Parathyroid adenoma (tissue), 2 donors: ENCODE data around the gene TXN.
"Not testable (repeated sequence)": the region's sequence is repeated elsewhere in the genome, so short reads cannot be mapped to it uniquely, and the experiment has no call there.

Source experiments
- H2AFZ ChIP-seq: fragments of 300-600 bp; sonication (generic); one replicate; pipeline ENCODE4 v1.7.0; 2017; ENCODE audit warnings: antibody characterized with exemption, mild to moderate bottlenecking
- H3K27ac ChIP-seq: fragments of 300-600 bp; sonication (generic); one replicate; pipeline ENCODE4 v1.7.0; 2017
- H3K27me3 ChIP-seq: fragments of 300-600 bp; sonication (generic); one replicate; pipeline ENCODE4 v1.7.0; 2017; ENCODE audit warnings: low read length; ENCODE audit not compliant: control insufficient read depth, insufficient read depth
- H3K36me3 ChIP-seq: fragments of 300-600 bp; sonication (generic); one replicate; pipeline ENCODE4 v1.7.0; 2017; ENCODE audit warnings: low read length; ENCODE audit not compliant: control insufficient read depth, insufficient read depth
- H3K4me1 ChIP-seq: fragments of 300-600 bp; sonication (generic); one replicate; pipeline ENCODE4 v1.7.0; 2017; ENCODE audit warnings: control low read depth
- H3K4me2 ChIP-seq: fragments of 300-600 bp; sonication (generic); one replicate; pipeline ENCODE4 v1.7.0; 2017; ENCODE audit warnings: low read length
- H3K4me3 ChIP-seq: fragments of 300-600 bp; sonication (generic); one replicate; pipeline ENCODE4 v1.7.0; 2017; ENCODE audit warnings: low read depth, low read length
- H3K79me2 ChIP-seq: fragments of 300-600 bp; sonication (generic); one replicate; pipeline ENCODE4 v1.7.0; 2017; ENCODE audit warnings: control low read depth
- H3K9ac ChIP-seq: fragments of 300-600 bp; sonication (generic); one replicate; pipeline ENCODE4 v1.7.0; 2017; ENCODE audit warnings: mild to moderate bottlenecking
- H3K9me3 ChIP-seq: fragments of 300-600 bp; sonication (generic); one replicate; pipeline ENCODE4 v1.7.0; 2017; ENCODE audit warnings: low read length; ENCODE audit not compliant: control insufficient read depth
- CTCF ChIP-seq: fragments of 300-600 bp; sonication (generic); IDR thresholded peaks from one replicate; pipeline ENCODE4 v1.7.0; 2017; ENCODE audit warnings: antibody characterized with exemption, mild to moderate bottlenecking
- donor health status: primary hyperparathyroidism.

The TXN gene

DNA sequence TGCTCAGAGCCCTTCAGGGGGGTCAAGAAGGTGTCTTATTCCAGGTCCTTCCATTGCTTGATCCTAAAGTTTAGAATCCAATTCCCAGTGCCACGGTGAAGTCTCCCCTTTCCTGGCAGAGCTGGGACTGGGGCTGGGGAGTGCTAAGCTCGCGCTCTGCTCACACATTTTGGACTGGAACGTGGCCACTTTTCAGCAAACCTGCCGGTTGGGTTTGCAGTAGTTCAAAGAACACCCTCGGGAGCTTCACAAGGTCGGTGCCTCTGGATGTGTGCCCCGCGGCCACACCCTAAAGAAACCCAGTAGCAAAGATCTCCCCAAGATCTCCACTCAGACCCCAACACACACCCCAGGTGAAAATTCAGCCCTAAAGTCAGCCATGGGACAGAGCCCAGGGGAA, 48.3 kb downstream of the TXN start, which contains the start of gene C9orf152:
TSS of gene C9orf152 (minus strand) at position 129 of the 400 bp plus-strand sequence. CDS start 580 bp downstream, outside the sequence.
- Histone ChIP-seq H3K27me3 (no peaks in the 10 kb centered on the region), H2AFZ (no peak within 1 kb of the TSS), H3K36me3 (no peaks in the 10 kb centered on the region), H3K27ac (no peak within 1 kb of the TSS), H3K9ac (no peak within 1 kb of the TSS), H3K79me2 (no peaks in the 10 kb centered on the region), H3K9me3 (no peaks in the 10 kb centered on the region), H3K4me3 (no peak within 1 kb of the TSS), H3K4me2 (no peak within 1 kb of the TSS), H3K4me1 (no peaks in the 10 kb centered on the region)
- TF ChIP-seq CTCF = no peak

GRCh38 chr9:110207071-110207641, 49.2 kb downstream of the TXN start:
- H3K27ac ChIP-seq = no peak overlapping the region
- no peak for TF ChIP-seq CTCF

DNA sequence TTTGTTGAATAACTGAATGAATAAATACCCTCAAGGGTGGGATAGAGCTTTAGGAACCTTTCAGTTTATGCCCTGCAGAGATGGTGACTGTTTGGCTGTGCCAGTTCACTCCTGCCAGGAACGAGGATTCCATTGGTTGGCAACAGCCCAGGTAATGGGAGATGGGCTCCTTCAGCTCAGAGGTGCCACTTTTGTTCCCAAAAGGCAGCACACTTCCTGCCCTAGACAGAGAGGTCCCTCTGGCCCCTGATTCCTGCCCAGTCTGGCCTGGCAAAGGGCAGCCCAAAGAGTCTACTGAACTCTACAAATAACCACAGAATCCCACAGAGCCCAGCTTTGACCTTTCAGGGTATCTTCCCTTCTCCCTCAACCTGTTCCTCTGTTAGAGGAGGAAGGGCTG, 49.9 kb downstream of the TXN start:
- no peaks in the 10 kb centered on the region for H3K36me3 ChIP-seq
- TF ChIP-seq CTCF = no peak
- H3K27ac ChIP-seq = no peak overlapping the region
- no peaks in the 10 kb centered on the region for H3K9me3 ChIP-seq
- no peaks in the 10 kb centered on the region for H3K79me2 ChIP-seq
- H3K9ac ChIP-seq = no peak overlapping the region
- H3K4me3 ChIP-seq = no peak overlapping the region
- H2AFZ ChIP-seq = no peak overlapping the region
- H3K27me3 ChIP-seq = no peaks in the 10 kb centered on the region
- no peak overlapping the region for H3K4me2 ChIP-seq
- no peaks in the 10 kb centered on the region for H3K4me1 ChIP-seq

More at GRCh38 chr9:110207071-110207641, 49.2 kb downstream of the TXN start:
- H3K36me3 ChIP-seq = no peaks in the 10 kb centered on the region
- H3K27me3 ChIP-seq = no peaks in the 10 kb centered on the region
- H2AFZ ChIP-seq = no peak overlapping the region
- H3K9me3 ChIP-seq = no peaks in the 10 kb centered on the region
- H3K4me3 ChIP-seq = no peak overlapping the region
- no peaks in the 10 kb centered on the region for H3K79me2 ChIP-seq
- H3K9ac ChIP-seq = no peak overlapping the region
- no peaks in the 10 kb centered on the region for H3K4me1 ChIP-seq
- no peak overlapping the region for H3K4me2 ChIP-seq

- not testable (repeated sequence) for H2AFZ ChIP-seq, H3K4me1 ChIP-seq, H3K9me3 ChIP-seq, H3K4me2 ChIP-seq, H3K27me3 ChIP-seq, H3K9ac ChIP-seq, H3K36me3 ChIP-seq, H3K79me2 ChIP-seq, H3K4me3 ChIP-seq, H3K27ac ChIP-seq
Measured at GRCh38 chr9:110205612-110206011, 50.7 kb downstream of the TXN start.

- no peak for TF ChIP-seq CTCF
- H3K4me3 ChIP-seq = no peak overlapping the region
- H3K36me3 ChIP-seq = no peaks in the 10 kb centered on the region
- H3K9me3 ChIP-seq = no peaks in the 10 kb centered on the region
- no peaks in the 10 kb centered on the region for H3K4me1 ChIP-seq
- no peak overlapping the region for H3K27ac ChIP-seq
- no peak overlapping the region for H3K9ac ChIP-seq
- no peak overlapping the region for H3K4me2 ChIP-seq
- H3K79me2 ChIP-seq = no peaks in the 10 kb centered on the region
- no peaks in the 10 kb centered on the region for H3K27me3 ChIP-seq
- no peak overlapping the region for H2AFZ ChIP-seq
Measured at GRCh38 chr9:110202232-110202631, 54.1 kb downstream of the TXN start.
